SK-N-SH (cell line): Measurements from ENCODE around the gene FGF19. TPM values are rescaled to one million over a fixed set of nuclear protein-coding genes. Genes with fewer than 3 reads are reported as not detected.

Source experiments
- CTCF ChIA-PET: fragments of 300-600, 350-600 bp; formaldehyde crosslinking; extraction: SDS; loops from one replicate; lab custom pipeline; 2021; lab: Yijun Ruan, JAX
- POLR2A ChIA-PET: fragments of 350-600 bp; sonication (Branson Sonifier 250); formaldehyde crosslinking; extraction: SDS; loops from one replicate; lab custom pipeline; 2020; ENCODE audit warnings: antibody characterized with exemption, inconsistent platforms; lab: Yijun Ruan, JAX
- DNase-seq: peaks from one replicate; pipeline ENCODE4 v3.0.0; 2012
- H2AFZ ChIP-seq: fragments of 200-600 bp; sonication (generic); 2 replicates; pipeline ENCODE4 v1.8.1; 2016; ENCODE audit warnings: antibody characterized with exemption, mild to moderate bottlenecking, low read depth
- H3F3A ChIP-seq: fragments of 200-600 bp; sonication (generic); replicated peaks from 2 replicates; pipeline ENCODE3; 2016; ENCODE audit warnings: antibody characterized with exemption, mild to moderate bottlenecking; ENCODE audit not compliant: insufficient read depth
- H3K27ac ChIP-seq, 2 experiments: fragments of 200-500 bp in 1 of 2; fragments of 200-600 bp in 1 of 2; sonication (Bioruptor generic) in 1 of 2; sonication (generic), shearing (Covaris generic) in 1 of 2; 2 replicates each; pipeline versions ENCODE4 v1.5.1 to v1.6.1; 2014 to 2016; ENCODE audit warnings: low read depth in 2 of 2, inconsistent platforms in 1 of 2, low read length in 1 of 2, mild to moderate bottlenecking in 1 of 2, mixed read lengths in 1 of 2
- H3K27me3 ChIP-seq: fragments of 200-600 bp; sonication (generic), shearing (Covaris generic); 2 replicates; pipeline ENCODE4 v1.6.1; 2016; ENCODE audit warnings: mixed run types; ENCODE audit not compliant: insufficient read depth
- H3K36me3 ChIP-seq, 2 experiments: fragments of 200-500 bp in 1 of 2; fragments of 200-600 bp in 1 of 2; sonication (Bioruptor generic) in 1 of 2; sonication (generic) in 1 of 2; replicated peaks in 1 of 2; 2 replicates each; pipeline versions ENCODE3 to v1.5.1; 2014 to 2016; ENCODE audit warnings: low read length in 1 of 2, mild to moderate bottlenecking in 1 of 2; ENCODE audit not compliant: insufficient read depth in 2 of 2, control insufficient read depth in 1 of 2
- H3K4me1 ChIP-seq, 2 experiments: fragments of 200-500 bp in 1 of 2; fragments of 200-600 bp in 1 of 2; sonication (Bioruptor generic) in 1 of 2; sonication (generic), shearing (Covaris generic) in 1 of 2; 2 replicates each; pipeline versions ENCODE4 v1.5.1 to v1.6.1; 2014 to 2016; ENCODE audit warnings: low read depth in 1 of 2, low read length in 1 of 2, mixed run types in 1 of 2; ENCODE audit not compliant: insufficient read depth in 2 of 2, control insufficient read depth in 1 of 2
- H3K4me2 ChIP-seq: fragments of 200-600 bp; sonication (generic), shearing (Covaris generic); 2 replicates; pipeline ENCODE4 v1.6.1; 2017; ENCODE audit warnings: mixed run types
- H3K4me3 ChIP-seq, 2 experiments: fragments of 200-500 bp in 1 of 2; fragments of 200-600 bp in 1 of 2; sonication (Bioruptor generic) in 1 of 2; sonication (generic), shearing (Covaris generic) in 1 of 2; 2 replicates each; pipeline versions ENCODE4 v1.5.1 to v1.8.1; 2014 to 2016; ENCODE audit warnings: low read depth in 2 of 2, inconsistent platforms in 1 of 2, low read length in 1 of 2, mild to moderate bottlenecking in 1 of 2, mixed read lengths in 1 of 2, moderate library complexity in 1 of 2
- H3K79me2 ChIP-seq: fragments of 200-600 bp; sonication (generic); 2 replicates; pipeline ENCODE4 v1.8.1; 2017; ENCODE audit warnings: mild to moderate bottlenecking; ENCODE audit not compliant: insufficient read depth
- H3K9ac ChIP-seq: fragments of 200-600 bp; sonication (generic); 2 replicates; pipeline ENCODE4 v1.6.1; 2017; ENCODE audit warnings: mixed run types
- H3K9me2 ChIP-seq: fragments of 200-600 bp; sonication (generic); 2 replicates; pipeline ENCODE4 v1.6.1; 2017; ENCODE audit warnings: mixed run types
- H3K9me3 ChIP-seq: fragments of 200-600 bp; sonication (generic); 2 replicates; pipeline ENCODE4 v1.6.1; 2017; ENCODE audit warnings: mixed run types, mild to moderate bottlenecking, moderate library complexity
- H4K20me1 ChIP-seq: fragments of 200-600 bp; sonication (generic); 2 replicates; pipeline ENCODE4 v1.6.1; 2017; ENCODE audit warnings: mild to moderate bottlenecking, mixed run types; ENCODE audit not compliant: insufficient read depth
- CHD2 ChIP-seq: fragments of 150-350 bp; IDR thresholded peaks from 2 replicates; pipeline ENCODE4 v1.6.1; 2018; ENCODE audit warnings: low read length; ENCODE audit not compliant: partially characterized antibody
- ELF1 ChIP-seq: IDR thresholded peaks from 2 replicates; pipeline ENCODE4 v1.4.0; 2012
- FOSL2 ChIP-seq: IDR thresholded peaks from 2 replicates; pipeline ENCODE4 v1.4.0; 2012; ENCODE audit warnings: low read depth, mild to moderate bottlenecking, moderate library complexity, borderline replicate concordance
- FOXJ3 ChIP-seq: sonication (generic); formaldehyde crosslinking; IDR thresholded peaks from 2 replicates; pipeline ENCODE4 v1.5.1; 2020; ENCODE audit warnings: mild to moderate bottlenecking, missing genetic modification reagents
- FOXM1 ChIP-seq: IDR thresholded peaks from 2 replicates; pipeline ENCODE4 v1.4.0; 2012; ENCODE audit warnings: low read depth, mild to moderate bottlenecking
- MAX ChIP-seq: IDR thresholded peaks from 2 replicates; pipeline ENCODE4 v1.4.0; 2012; ENCODE audit warnings: low read depth
- POLR2AphosphoS5 ChIP-seq: IDR thresholded peaks from 2 replicates; pipeline ENCODE4 v1.6.1; 2012; ENCODE audit warnings: low read depth, low read length
- RCOR1 ChIP-seq: fragments of 150-350 bp; IDR thresholded peaks from 2 replicates; pipeline ENCODE4 v1.6.1; 2017; ENCODE audit warnings: antibody characterized with exemption, low read length
- RXRA ChIP-seq: IDR thresholded peaks from 2 replicates; pipeline ENCODE4 v1.4.0; 2012; ENCODE audit warnings: low read depth, mild to moderate bottlenecking, borderline replicate concordance
- TAF1 ChIP-seq: IDR thresholded peaks from 2 replicates; pipeline ENCODE4 v1.6.1; 2012; ENCODE audit warnings: low read depth, mild to moderate bottlenecking, low read length, moderate library complexity, borderline replicate concordance
- USF1 ChIP-seq: IDR thresholded peaks from 2 replicates; pipeline ENCODE4 v1.4.0; 2012; ENCODE audit warnings: low read depth, borderline replicate concordance
- YY1 ChIP-seq: IDR thresholded peaks from 2 replicates; pipeline ENCODE4 v1.4.0; 2012; ENCODE audit warnings: low read depth, mild to moderate bottlenecking
- WGBS: methylation state at CpG from one replicate; pipeline ENCODE4 v1.1.6; 2017; ENCODE audit warnings: low lambda C conversion rate; 5-methylcytosine and 5-hydroxymethylcytosine counted together
- polyA plus RNA-seq, 3 experiments: library from polyadenylated mRNA; depleted of rRNA; stranded (reverse); fragments of >200 nt; gene quantifications; 2 replicates each; pipeline ENCODE4 v1.2.3, GENCODE V29; 2012
- TF ChIP-seq, protein P1 (sequence below): fragments of 200-600 bp; sonication (generic); IDR thresholded peaks from 2 replicates; pipeline ENCODE4 v1.6.1; 2017; ENCODE audit warnings: antibody characterized with exemption, mild to moderate bottlenecking, moderate library complexity
- TF ChIP-seq, protein P2 (sequence below): fragments of 150-350 bp; IDR thresholded peaks from 2 replicates; pipeline ENCODE4 v1.6.1; 2017; ENCODE audit warnings: antibody characterized with exemption, low read length, low read depth, borderline replicate concordance

Gene FGF19
- polyA plus RNA-seq, 1 of the 3 experiments (the other 2 are of a cell fraction) = not detected

- TF ChIP-seq USF1 (no peak), RXRA (no peak), MAX (no peak), FOSL2 (no peak), FOXM1 (no peak), POLR2AphosphoS5 (no peak), YY1 (no peak), CHD2 (no peak)
These were observed 412 bp downstream of the FGF19 start (continued) for GRCh38 chr11:69703453-69703767.

DNA sequence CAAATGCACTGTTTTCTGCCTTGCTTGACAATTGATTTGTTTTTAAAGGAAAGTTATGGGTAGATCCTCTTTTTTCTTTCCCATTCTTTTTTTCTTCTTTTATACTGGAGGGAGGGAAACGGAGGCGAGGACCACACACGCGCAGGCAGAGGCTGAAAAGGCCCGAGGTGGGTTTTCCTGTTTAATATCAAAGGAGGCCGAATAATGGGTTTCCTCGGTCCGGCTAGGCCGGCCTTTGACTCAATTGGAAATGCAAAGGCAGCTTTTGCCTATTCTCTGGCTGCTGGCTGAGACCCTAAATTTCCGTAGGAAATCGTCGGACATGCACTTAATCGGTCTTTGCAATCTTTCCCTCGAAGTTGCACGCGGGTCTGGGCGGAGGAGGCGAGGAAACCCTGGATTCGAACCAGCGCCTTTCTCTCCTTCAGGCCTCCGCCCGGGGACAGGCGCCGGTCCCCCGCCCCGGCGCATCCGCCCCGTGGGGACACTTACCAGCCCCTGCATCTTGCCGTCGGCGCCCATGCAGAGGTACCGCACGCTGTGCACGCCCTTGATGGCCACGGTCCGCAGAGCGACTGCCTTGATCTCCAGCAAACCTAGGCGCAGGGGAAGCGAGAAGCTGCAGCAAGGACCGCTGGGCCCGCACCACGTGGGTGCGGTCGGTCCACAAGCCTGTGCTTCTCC is 911 bp downstream of the FGF19 start:
- Histone ChIP-seq H2AFZ (no peak overlapping the region), H3K79me2 (no peaks in the 10 kb centered on the region), H3K36me3 (no peaks in the 10 kb centered on the region), H3K4me3 (no peak overlapping the region)
- POLR2A ChIA-PET = no interaction called here
- no peak for DNase-seq
- TF ChIP-seq TAF1 (no peak), POLR2AphosphoS5 (no peak), ELF1 (no peak), RCOR1 (no peak), FOXJ3 (no peak)
- TF ChIP-seq, protein P1, sequence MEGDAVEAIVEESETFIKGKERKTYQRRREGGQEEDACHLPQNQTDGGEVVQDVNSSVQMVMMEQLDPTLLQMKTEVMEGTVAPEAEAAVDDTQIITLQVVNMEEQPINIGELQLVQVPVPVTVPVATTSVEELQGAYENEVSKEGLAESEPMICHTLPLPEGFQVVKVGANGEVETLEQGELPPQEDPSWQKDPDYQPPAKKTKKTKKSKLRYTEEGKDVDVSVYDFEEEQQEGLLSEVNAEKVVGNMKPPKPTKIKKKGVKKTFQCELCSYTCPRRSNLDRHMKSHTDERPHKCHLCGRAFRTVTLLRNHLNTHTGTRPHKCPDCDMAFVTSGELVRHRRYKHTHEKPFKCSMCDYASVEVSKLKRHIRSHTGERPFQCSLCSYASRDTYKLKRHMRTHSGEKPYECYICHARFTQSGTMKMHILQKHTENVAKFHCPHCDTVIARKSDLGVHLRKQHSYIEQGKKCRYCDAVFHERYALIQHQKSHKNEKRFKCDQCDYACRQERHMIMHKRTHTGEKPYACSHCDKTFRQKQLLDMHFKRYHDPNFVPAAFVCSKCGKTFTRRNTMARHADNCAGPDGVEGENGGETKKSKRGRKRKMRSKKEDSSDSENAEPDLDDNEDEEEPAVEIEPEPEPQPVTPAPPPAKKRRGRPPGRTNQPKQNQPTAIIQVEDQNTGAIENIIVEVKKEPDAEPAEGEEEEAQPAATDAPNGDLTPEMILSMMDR = no peak
- TF ChIP-seq, protein P2, sequence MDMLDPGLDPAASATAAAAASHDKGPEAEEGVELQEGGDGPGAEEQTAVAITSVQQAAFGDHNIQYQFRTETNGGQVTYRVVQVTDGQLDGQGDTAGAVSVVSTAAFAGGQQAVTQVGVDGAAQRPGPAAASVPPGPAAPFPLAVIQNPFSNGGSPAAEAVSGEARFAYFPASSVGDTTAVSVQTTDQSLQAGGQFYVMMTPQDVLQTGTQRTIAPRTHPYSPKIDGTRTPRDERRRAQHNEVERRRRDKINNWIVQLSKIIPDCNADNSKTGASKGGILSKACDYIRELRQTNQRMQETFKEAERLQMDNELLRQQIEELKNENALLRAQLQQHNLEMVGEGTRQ = no peak
- TF ChIP-seq, all 33 proteins: peak for 0
- CTCF ChIA-PET = interaction anchor here (0.7 to 4.3 kb wide), 5 partner anchors 13 to 213 kb away, joined by 3 to 34 read pairs (median 21); no protein-coding TSS in a partner anchor
- no peaks in the 10 kb centered on the region for H4K20me1 ChIP-seq
- no peak overlapping the region for H3K4me2 ChIP-seq
- no peaks in the 10 kb centered on the region for H3K9me3 ChIP-seq
- 61% methylated on average over 28 of the region's 45 CpGs for WGBS
- H3K9me2 ChIP-seq = no peaks in the 10 kb centered on the region
- H3K9ac ChIP-seq = no peak overlapping the region
- H3K27me3 ChIP-seq = peaks cover 38% of the 10 kb centered on the region
- H3K27ac ChIP-seq = no peak overlapping the region
- peaks cover 3% of the 10 kb centered on the region for H3F3A ChIP-seq
- H3K4me1 ChIP-seq = peaks cover 0 to 19% of the 10 kb centered on the region in 2 experiments; a peak in 2 of 4 replicates
